Spleen (tissue), 7 donors: ENCODE results near the gene CPD.

ENCODE experiments used
- CTCF ChIP-seq, 11 experiments: fragments of 200-600 bp in 7 of 11; fragments of 450-650 bp in 4 of 11; sonication (generic) in 4 of 11; IDR thresholded peaks in 8 of 11; conservative IDR thresholded peaks in 3 of 11; 1 replicate in 7 of 11; 2 replicates in 4 of 11; pipeline versions ENCODE4 v1.4.0 to v1.8.0; 2016 to 2021; ENCODE audit warnings: antibody characterized with exemption in 11 of 11, inconsistent platforms in 4 of 11, mild to moderate bottlenecking in 1 of 11
- POLR2AphosphoS5 ChIP-seq, 3 donors: sonication (generic); formaldehyde crosslinking; IDR thresholded peaks; one replicate each; pipeline ENCODE4 v1.5.1; 2017; ENCODE audit warnings: antibody characterized with exemption in 3 of 3
- donor health status: DM: no; HTN: no; CAD: no; lungs with moderate emphysema.
- donor health status: DM: no; HTN: no; CAD: no.
- donor health status: DM: no; HTN: no; CAD: no.

- TF ChIP-seq POLR2AphosphoS5 (IDR thresholded peaks at IDR 0.05) (no peak), CTCF (IDR thresholded peaks at IDR 0.05 in 8 of 11, conservative IDR thresholded peaks at IDR 0.05 in 3 of 11) (no peak)
These were observed 48.9 kb downstream of the CPD start for GRCh38 chr17:30427611-30428010.
